WTC11 (cell line): ENCODE data around the gene ELFN1.

Experiments used
- FOXP1 ChIP-seq: sonication (generic); formaldehyde crosslinking; IDR thresholded peaks from 2 replicates; pipeline ENCODE4 v1.8.0; 2022; ENCODE audit warnings: missing genetic modification reagents, mild to moderate bottlenecking, moderate library complexity, borderline replicate concordance
- NR1H2 ChIP-seq: sonication (generic); formaldehyde crosslinking; IDR thresholded peaks from 2 replicates; pipeline ENCODE4 v1.9.0; 2021; ENCODE audit warnings: mild to moderate bottlenecking, moderate library complexity, missing genetic modification reagents
- NR2C2 ChIP-seq: sonication (generic); formaldehyde crosslinking; IDR thresholded peaks from 2 replicates; pipeline ENCODE4 v1.8.0; 2022; ENCODE audit warnings: mild to moderate bottlenecking, missing genetic modification reagents
- ZNF121 ChIP-seq: sonication (generic); formaldehyde crosslinking; IDR thresholded peaks from 2 replicates; pipeline ENCODE4 v1.8.0; 2023; ENCODE audit warnings: missing genetic modification reagents
- TF ChIP-seq, protein P1 (sequence below): fragments of 200-600 bp; IDR thresholded peaks from 2 replicates; pipeline ENCODE4 v1.8.0; 2022; ENCODE audit warnings: antibody characterized with exemption
- TF ChIP-seq, protein P2 (sequence below): sonication (generic); formaldehyde crosslinking; IDR thresholded peaks from 2 replicates; pipeline ENCODE4 v1.8.1; 2023; ENCODE audit warnings: mild to moderate bottlenecking, missing genetic modification reagents, moderate library complexity

DNA sequence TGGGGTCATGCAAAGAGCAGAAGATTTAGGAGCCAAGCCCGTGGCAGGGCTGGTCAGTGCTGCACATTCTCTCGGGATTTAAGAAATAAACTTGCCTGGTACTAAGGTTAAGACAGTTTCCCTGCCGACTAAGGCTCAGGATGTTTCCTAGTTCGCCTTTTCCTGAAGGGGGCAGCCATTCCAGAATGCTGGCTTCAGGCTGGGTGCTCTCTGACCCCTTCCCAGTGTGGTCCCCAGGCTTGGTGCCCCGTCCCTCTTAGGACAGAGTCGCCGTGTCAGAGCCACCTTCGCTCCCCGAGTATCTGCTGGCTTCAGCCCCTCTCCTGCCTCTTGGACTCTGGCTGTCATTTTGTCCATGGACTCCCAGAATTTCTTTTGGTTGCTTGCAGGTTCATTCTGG lies 117.2 kb downstream of the ELFN1 start:
- TF ChIP-seq NR2C2 (CRISPR knock-in tag): no peak
- TF ChIP-seq, protein P1, sequence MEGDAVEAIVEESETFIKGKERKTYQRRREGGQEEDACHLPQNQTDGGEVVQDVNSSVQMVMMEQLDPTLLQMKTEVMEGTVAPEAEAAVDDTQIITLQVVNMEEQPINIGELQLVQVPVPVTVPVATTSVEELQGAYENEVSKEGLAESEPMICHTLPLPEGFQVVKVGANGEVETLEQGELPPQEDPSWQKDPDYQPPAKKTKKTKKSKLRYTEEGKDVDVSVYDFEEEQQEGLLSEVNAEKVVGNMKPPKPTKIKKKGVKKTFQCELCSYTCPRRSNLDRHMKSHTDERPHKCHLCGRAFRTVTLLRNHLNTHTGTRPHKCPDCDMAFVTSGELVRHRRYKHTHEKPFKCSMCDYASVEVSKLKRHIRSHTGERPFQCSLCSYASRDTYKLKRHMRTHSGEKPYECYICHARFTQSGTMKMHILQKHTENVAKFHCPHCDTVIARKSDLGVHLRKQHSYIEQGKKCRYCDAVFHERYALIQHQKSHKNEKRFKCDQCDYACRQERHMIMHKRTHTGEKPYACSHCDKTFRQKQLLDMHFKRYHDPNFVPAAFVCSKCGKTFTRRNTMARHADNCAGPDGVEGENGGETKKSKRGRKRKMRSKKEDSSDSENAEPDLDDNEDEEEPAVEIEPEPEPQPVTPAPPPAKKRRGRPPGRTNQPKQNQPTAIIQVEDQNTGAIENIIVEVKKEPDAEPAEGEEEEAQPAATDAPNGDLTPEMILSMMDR: no peak
- TF ChIP-seq ZNF121 (CRISPR knock-in tag): no peak
- no peak for TF ChIP-seq NR1H2 (CRISPR knock-in tag)
- TF ChIP-seq FOXP1 (CRISPR knock-in tag): no peak
- TF ChIP-seq, protein P2, sequence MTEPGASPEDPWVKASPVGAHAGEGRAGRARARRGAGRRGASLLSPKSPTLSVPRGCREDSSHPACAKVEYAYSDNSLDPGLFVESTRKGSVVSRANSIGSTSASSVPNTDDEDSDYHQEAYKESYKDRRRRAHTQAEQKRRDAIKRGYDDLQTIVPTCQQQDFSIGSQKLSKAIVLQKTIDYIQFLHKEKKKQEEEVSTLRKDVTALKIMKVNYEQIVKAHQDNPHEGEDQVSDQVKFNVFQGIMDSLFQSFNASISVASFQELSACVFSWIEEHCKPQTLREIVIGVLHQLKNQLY (CRISPR knock-in tag): no peak
